HepG2 (cell line): Measurements from ENCODE around the gene NRL. TPM values are rescaled to one million over a fixed set of nuclear protein-coding genes. Genes with fewer than 3 reads are reported as not detected.

Experiments
- ATAC-seq: fragments of 200-7000 bp; cut with Tn5 transposase; 3 replicates; pipeline ENCODE4 v1.9.1; 2020; ENCODE audit warnings: mild to moderate bottlenecking, moderate library complexity
- BruUV-seq: library from RNA; stranded (reverse); fragments of 400-500 nt; replicated peaks from 2 replicates; lab custom pipeline; 2021; lab: Mats Ljungman, UMichigan
- CTCF ChIA-PET: fragments of 300-600 bp; formaldehyde crosslinking; extraction: SDS; loops from one replicate; lab custom pipeline; 2021; ENCODE audit warnings: low total read pairs, inconsistent platforms, low intra/inter-chr PET ratio; lab: Yijun Ruan, JAX
- POLR2A ChIA-PET: fragments of 350-600 bp; sonication (Branson Sonifier 250); formaldehyde crosslinking; loops from one replicate; lab custom pipeline; 2020; ENCODE audit warnings: antibody characterized with exemption, inconsistent platforms; lab: Yijun Ruan, JAX
- DNase-seq: peaks from one replicate; pipeline ENCODE4 v3.0.0-alpha.2; 2015; ENCODE audit warnings: low spot score
- FAIRE-seq: peaks from 3 replicates; lab custom pipeline; 2011; peaks lifted over from hg19 to GRCh38; lab: Jason Lieb, UNC
- H2AFZ ChIP-seq: one replicate; pipeline ENCODE4 v1.6.1; 2011; ENCODE audit warnings: low read length, inconsistent platforms
- H3K27ac ChIP-seq: fragments of 300-600 bp; 3 replicates; pipeline ENCODE4 v1.8.0; 2011; ENCODE audit warnings: mixed run types, mild to moderate bottlenecking, mixed read lengths, low read length, inconsistent platforms; ENCODE audit not compliant: insufficient read depth; ENCODE audit errors: extremely low read length
- H3K27me3 ChIP-seq, 2 experiments: fragments of 200-600 bp in 1 of 2; 2 replicates in 1 of 2; 3 replicates in 1 of 2; pipeline versions ENCODE4 v1.6.0 to v1.8.0; 2011; ENCODE audit warnings: low read length in 2 of 2, mild to moderate bottlenecking in 2 of 2, moderate library complexity in 2 of 2, inconsistent platforms in 1 of 2; ENCODE audit not compliant: insufficient read depth in 2 of 2, control insufficient read depth in 1 of 2
- H3K36me3 ChIP-seq, 2 experiments: fragments of 200-600 bp in 1 of 2; replicated peaks in 1 of 2; 2 replicates in 1 of 2; 3 replicates in 1 of 2; pipeline versions ENCODE4 v1.5.1 to v1.8.0; 2011; ENCODE audit warnings: low read length in 2 of 2, inconsistent platforms in 1 of 2; ENCODE audit not compliant: insufficient read depth in 2 of 2, control insufficient read depth in 1 of 2
- H3K4me1 ChIP-seq: 2 replicates; pipeline ENCODE4 v1.5.1; 2012; ENCODE audit warnings: low read length, inconsistent platforms; ENCODE audit not compliant: insufficient read depth
- H3K4me2 ChIP-seq: 2 replicates; pipeline ENCODE4 v1.6.0; 2011; ENCODE audit warnings: low read depth, low read length, inconsistent platforms
- H3K4me3 ChIP-seq, 3 experiments: fragments of 200-600 bp in 1 of 3; sonication (generic), shearing (Covaris generic) in 1 of 3; replicated peaks in 1 of 3; 2 replicates each; pipeline ENCODE4 v1.5.1; 2011 to 2016; ENCODE audit warnings: low read length in 3 of 3, inconsistent platforms in 2 of 3, low read depth in 2 of 3, mild to moderate bottlenecking in 2 of 3, control low read depth in 1 of 3, mixed read lengths in 1 of 3; ENCODE audit not compliant: insufficient read depth in 1 of 3
- H3K79me2 ChIP-seq: one replicate; pipeline ENCODE4 v1.6.1; 2011; ENCODE audit warnings: low read length, inconsistent platforms; ENCODE audit not compliant: insufficient read depth
- H3K9ac ChIP-seq: 2 replicates; pipeline ENCODE4 v1.6.0; 2011; ENCODE audit warnings: mild to moderate bottlenecking, low read depth, low read length, inconsistent platforms; ENCODE audit not compliant: insufficient read depth
- H3K9me3 ChIP-seq: 2 replicates; pipeline ENCODE4 v1.5.1; 2012; ENCODE audit warnings: mild to moderate bottlenecking, low read length
- H4K20me1 ChIP-seq: 2 replicates; pipeline ENCODE4 v1.6.0; 2011; ENCODE audit warnings: inconsistent platforms, mild to moderate bottlenecking, low read length, moderate library complexity; ENCODE audit not compliant: insufficient read depth
- GLMP ChIP-seq: sonication (generic); formaldehyde crosslinking; IDR thresholded peaks from 2 replicates; pipeline ENCODE4 v1.9.0; 2021; ENCODE audit warnings: missing genetic modification reagents, mild to moderate bottlenecking, borderline replicate concordance
- KLF13 ChIP-seq: sonication (generic); formaldehyde crosslinking; IDR thresholded peaks from 2 replicates; pipeline ENCODE4 v1.4.0; 2020; ENCODE audit warnings: mild to moderate bottlenecking, missing genetic modification reagents
- SATB2 ChIP-seq: sonication (generic); formaldehyde crosslinking; IDR thresholded peaks from 2 replicates; pipeline ENCODE4 v1.5.0; 2020; ENCODE audit warnings: missing genetic modification reagents
- ZNF280B ChIP-seq: sonication (generic); formaldehyde crosslinking; IDR thresholded peaks from 2 replicates; pipeline ENCODE4 v1.5.0; 2020; ENCODE audit warnings: missing genetic modification reagents, mild to moderate bottlenecking, borderline replicate concordance
- ZNF354B ChIP-seq: sonication (generic); formaldehyde crosslinking; IDR thresholded peaks from 2 replicates; pipeline ENCODE4 v1.8.0; 2022; ENCODE audit warnings: mild to moderate bottlenecking, missing genetic modification reagents
- ZNF615 ChIP-seq: sonication (generic); formaldehyde crosslinking; IDR thresholded peaks from 2 replicates; pipeline ENCODE4 v1.5.0; 2020; ENCODE audit warnings: mild to moderate bottlenecking, missing genetic modification reagents, borderline replicate concordance
- ZNF616 ChIP-seq: sonication (generic); formaldehyde crosslinking; IDR thresholded peaks from 2 replicates; pipeline ENCODE4 v1.5.0; 2020; ENCODE audit warnings: low read depth, mild to moderate bottlenecking, missing genetic modification reagents
- ZNF780A ChIP-seq: sonication (generic); formaldehyde crosslinking; IDR thresholded peaks from 2 replicates; pipeline ENCODE4 v1.8.0; 2022; ENCODE audit warnings: mild to moderate bottlenecking, missing genetic modification reagents, moderate library complexity
- WGBS: methylation state at CpG from one replicate; pipeline ENCODE4 v1.1.6; 2017; ENCODE audit warnings: low lambda C conversion rate; 5-methylcytosine and 5-hydroxymethylcytosine counted together
- in situ Hi-C: cut with HindIII; loops from 2 replicates; pipeline ENCODE4 v1.10.0; 2017; ENCODE audit warnings: low pct_unique_long_range_greater_than_20kb; ENCODE audit not compliant: extremely low pct_ligation_motif_present
- intact Hi-C: fragments of 100-400 bp; cut with micrococcal nuclease; formaldehyde crosslinking; loops from one replicate; pipeline ENCODE4 v1.10.0; 2022; ENCODE audit not compliant: unreplicated experiment
- polyA plus RNA-seq, 8 experiments: library from polyadenylated mRNA; depleted of rRNA in 3 of 8; stranded (reverse) in 7 of 8; unstranded in 1 of 8; fragments of >200 nt; fragmentation: Illumina TruSeq in 4 of 8; extraction: Trizol in 4 of 8; gene quantifications; 2 replicates each; pipeline versions ENCODE4 v1.2.1 to v1.2.3, GENCODE V29; 2011 to 2016; ENCODE audit warnings: low read depth in 4 of 8, missing spikeins in 1 of 8, mixed read lengths in 1 of 8; ENCODE audit not compliant: insufficient read depth in 1 of 8
- total RNA-seq, 5 experiments: library from RNA; depleted of rRNA; stranded (reverse); fragments of >200 nt; fragmentation: Illumina TruSeq; extraction: Trizol; gene quantifications; 2 replicates each; pipeline ENCODE4 v1.2.3, GENCODE V29; 2016; ENCODE audit warnings: low read depth in 1 of 5

Gene NRL
- total and polyA plus RNA-seq, 2 of the 13 experiments (the other 11 are each of a cell fraction or from before 2014, with no cell fraction given): 2.5 to 4.7 TPM

GRCh38 chr14:24143511-24143910, 28.8 kb upstream of the NRL start:
- BruUV-seq: no TSS peak
- POLR2A ChIA-PET: interaction anchor here (1.6 to 22.7 kb wide), 4 partner anchors 13 to 128 kb away, joined by 5 to 977 read pairs (median 108); partner anchors contain the start of genes DCAF11, IRF9, NRL and PCK2

More at GRCh38 chr14:24143511-24143910, 28.8 kb upstream of the NRL start:
- Histone ChIP-seq H3K9me3 (no peaks in the 10 kb centered on the region), H3K27me3 (peaks cover 0 to 3% of the 10 kb centered on the region in 2 experiments; a peak in 1 of 5 replicates), H3K4me2 (no peak overlapping the region), H3K27ac (no peak overlapping the region), H4K20me1 (peaks cover 14% of the 10 kb centered on the region), H2AFZ (no peak overlapping the region), H3K79me2 (peaks cover 56% of the 10 kb centered on the region), H3K9ac (no peak overlapping the region)
- ATAC-seq: no peak
- intact Hi-C loops: no loop called here
- in situ Hi-C loops: loop anchor here (25.0 kb wide), 1 partner anchor 831 kb away; the partner anchor contains the start of genes BCL2L2, PABPN1 and PPP1R3E
- CTCF ChIA-PET: no interaction called here
- no peak for DNase-seq
- 94% methylated on average over 2 of the region's 2 CpGs for WGBS
- TF ChIP-seq ZNF354B (no peak), KLF13 (no peak), ZNF615 (CRISPR knock-in tag) (no peak), ZNF780A (CRISPR knock-in tag) (no peak), SATB2 (CRISPR knock-in tag) (no peak), ZNF616 (CRISPR knock-in tag) (no peak), GLMP (CRISPR knock-in tag) (no peak), ZNF280B (no peak)
- TF ChIP-seq, all 625 proteins: peak for 0
- peaks cover 18 to 34% of the 10 kb centered on the region in 2 experiments for H3K36me3 ChIP-seq
- peaks cover 63% of the 10 kb centered on the region for H3K4me1 ChIP-seq
- H3K4me3 ChIP-seq: no peak overlapping the region
- FAIRE-seq: no peak
